GM12878 (cell line): ENCODE data around the gene BBOF1. TPM values are rescaled to one million over a fixed set of nuclear protein-coding genes. Genes with fewer than 3 reads are reported as not detected.

Experiments used
- ATAC-seq: fragments of 200-7000 bp; cut with Tn5 transposase; 3 replicates; pipeline ENCODE4 v1.9.1; 2020; ENCODE audit warnings: mild to moderate bottlenecking, moderate library complexity
- BruUV-seq: library from RNA; stranded (reverse); fragments of 400-500 nt; replicated peaks from 2 replicates; lab custom pipeline; 2021; lab: Mats Ljungman, UMichigan
- CTCF ChIA-PET: fragments of 300-600 bp; sonication (Branson Sonifier 250); formaldehyde crosslinking; extraction: SDS; loops from one replicate; lab custom pipeline; 2021; ENCODE audit warnings: inconsistent platforms; lab: Yijun Ruan, JAX
- POLR2A ChIA-PET: fragments of 350-600 bp; formaldehyde crosslinking; extraction: SDS; loops from one replicate; lab custom pipeline; 2021; ENCODE audit warnings: inconsistent platforms; lab: Charles Lee
- RAD21 ChIA-PET: fragments of 300-600 bp; sonication (Branson Sonifier 250); formaldehyde crosslinking; loops from one replicate; lab custom pipeline; 2023; ENCODE audit warnings: antibody characterized with exemption; ENCODE audit not compliant: unreplicated experiment; lab: Charles Lee
- SMC1A ChIA-PET: fragments of 300-600 bp; sonication (Branson Sonifier 250); formaldehyde crosslinking; loops from one replicate; lab custom pipeline; 2023; ENCODE audit not compliant: unreplicated experiment, uncharacterized antibody; lab: Charles Lee
- DNase-seq: peaks from one replicate; pipeline ENCODE4 v3.0.0-alpha.2; 2011; ENCODE audit warnings: low read depth, low spot score
- FAIRE-seq: peaks from 3 replicates; lab custom pipeline; 2011; peaks lifted over from hg19 to GRCh38; lab: Jason Lieb, UNC
- H2AFZ ChIP-seq: 2 replicates; pipeline ENCODE4 v1.6.0; 2011; ENCODE audit warnings: low read depth, low read length, control low read depth; ENCODE audit not compliant: control insufficient read depth
- H3K27ac ChIP-seq: 2 replicates; pipeline ENCODE4 v1.5.1; 2011; ENCODE audit warnings: control low read depth; ENCODE audit not compliant: control insufficient read depth, insufficient read depth
- H3K27me3 ChIP-seq, 2 experiments: replicated peaks in 1 of 2; 2 replicates each; pipeline versions ENCODE4 v1.6.0 to v1.6.1; 2011; ENCODE audit warnings: low read length in 1 of 2; ENCODE audit not compliant: control insufficient read depth in 2 of 2, insufficient read depth in 2 of 2
- H3K36me3 ChIP-seq, 2 experiments: 2 replicates each; pipeline ENCODE4 v1.5.1; 2011; ENCODE audit warnings: low read length in 1 of 2; ENCODE audit not compliant: control insufficient read depth in 2 of 2, insufficient read depth in 2 of 2
- H3K4me1 ChIP-seq: 2 replicates; pipeline ENCODE4 v1.6.1; 2011; ENCODE audit warnings: mild to moderate bottlenecking, low read length, moderate library complexity, mixed read lengths; ENCODE audit not compliant: control insufficient read depth, insufficient read depth
- H3K4me2 ChIP-seq: 2 replicates; pipeline ENCODE4 v1.6.0; 2011; ENCODE audit warnings: control low read depth; ENCODE audit not compliant: control insufficient read depth, insufficient read depth
- H3K4me3 ChIP-seq: fragments of 200-600 bp; sonication (generic); 2 replicates; pipeline ENCODE4 v1.5.1; 2016
- H3K79me2 ChIP-seq: 2 replicates; pipeline ENCODE4 v1.6.0; 2011; ENCODE audit warnings: low read length; ENCODE audit not compliant: control insufficient read depth, insufficient read depth
- H3K9ac ChIP-seq: 2 replicates; pipeline ENCODE4 v1.8.0; 2011; ENCODE audit warnings: low read length, control low read depth, mixed read lengths; ENCODE audit not compliant: control insufficient read depth, insufficient read depth
- H3K9me3 ChIP-seq: replicated peaks from 3 replicates; pipeline ENCODE4 v1.5.1; 2011; ENCODE audit warnings: mild to moderate bottlenecking, low read length; ENCODE audit not compliant: control insufficient read depth, insufficient read depth
- H4K20me1 ChIP-seq: 2 replicates; pipeline ENCODE4 v1.6.0; 2011; ENCODE audit not compliant: control insufficient read depth, insufficient read depth
- ATF3 ChIP-seq: IDR thresholded peaks from 2 replicates; pipeline ENCODE4 v1.6.1; 2011; ENCODE audit warnings: low read depth, mild to moderate bottlenecking, low read length, moderate library complexity, borderline replicate concordance; ENCODE audit errors: extremely low read depth
- BCL11A ChIP-seq: IDR thresholded peaks from 2 replicates; pipeline ENCODE4 v1.6.1; 2011; ENCODE audit warnings: low read depth, low read length
- CTCF ChIP-seq, 3 experiments: IDR thresholded peaks in 2 of 3; conservative IDR thresholded peaks in 1 of 3; 2 replicates each; pipeline ENCODE4 v1.5.1; 2011; ENCODE audit warnings: low read depth in 3 of 3, low read length in 3 of 3, mild to moderate bottlenecking in 3 of 3, control low read depth in 2 of 3, moderate library complexity in 2 of 3, inconsistent platforms in 1 of 3, mixed read lengths in 1 of 3; ENCODE audit not compliant: control insufficient read depth in 2 of 3, insufficient read depth in 1 of 3; ENCODE audit errors: extremely low read depth in 1 of 3
- FOS ChIP-seq: IDR thresholded peaks from 3 replicates; pipeline ENCODE4 v1.6.1; 2011; ENCODE audit warnings: borderline replicate concordance; ENCODE audit not compliant: insufficient read length; ENCODE audit errors: extremely low read depth
- GABPA ChIP-seq: IDR thresholded peaks from 2 replicates; pipeline ENCODE4 v1.6.1; 2014; ENCODE audit warnings: antibody characterized with exemption, low read depth, mild to moderate bottlenecking, inconsistent platforms
- HDGF ChIP-seq: fragments of 450-650 bp; IDR thresholded peaks from 2 replicates; pipeline ENCODE4 v1.6.1; 2016; ENCODE audit warnings: antibody characterized with exemption
- IRF4 ChIP-seq: IDR thresholded peaks from 2 replicates; pipeline ENCODE4 v1.6.1; 2011; ENCODE audit warnings: low read depth, low read length
- NR2C2 ChIP-seq: IDR thresholded peaks from 2 replicates; pipeline ENCODE4 v1.6.1; 2011; ENCODE audit warnings: borderline replicate concordance, low read depth; ENCODE audit not compliant: control insufficient read depth, insufficient read length
- NR2F1 ChIP-seq: fragments of 450-650 bp; conservative IDR thresholded peaks from 2 replicates; pipeline ENCODE4 v1.6.1; 2017; ENCODE audit warnings: mild to moderate bottlenecking
- PAX5 ChIP-seq: IDR thresholded peaks from 2 replicates; pipeline ENCODE4 v1.6.1; 2011; ENCODE audit warnings: low read depth, low read length, borderline replicate concordance
- TCF12 ChIP-seq: IDR thresholded peaks from 2 replicates; pipeline ENCODE4 v1.6.1; 2011; ENCODE audit warnings: low read depth, mild to moderate bottlenecking, low read length
- TCF3 ChIP-seq: IDR thresholded peaks from 2 replicates; pipeline ENCODE4 v1.6.1; 2012; ENCODE audit warnings: low read depth, mild to moderate bottlenecking, low read length, borderline replicate concordance; ENCODE audit not compliant: insufficient read depth
- WGBS: methylation state at CpG from one replicate; pipeline ENCODE4 v1.1.6; 2016; ENCODE audit warnings: low lambda C conversion rate; ENCODE audit not compliant: insufficient replicate concordance, insufficient coverage; ENCODE audit errors: missing lambda C conversion rate; 5-methylcytosine and 5-hydroxymethylcytosine counted together
- in situ Hi-C: fragments of 300-500 bp; cut with MboI; formaldehyde crosslinking; loops from 9 replicates; pipeline ENCODE4 v1.14.3; 2018; ENCODE audit warnings: mixed read lengths
- intact Hi-C: fragments of 100-400 bp; cut with micrococcal nuclease; formaldehyde crosslinking; loops from one replicate; pipeline ENCODE4 v1.14.2; 2022; ENCODE audit not compliant: unreplicated experiment
- polyA plus RNA-seq, 11 experiments: library from polyadenylated mRNA; depleted of rRNA in 4 of 11; unstranded in 6 of 11; stranded (reverse) in 5 of 11; fragments of >200 nt; fragmentation: Nextera tagmentation in 4 of 11; fragmentation: Illumina TruSeq in 1 of 11; extraction: Ambion mirVana in 4 of 11; extraction: Trizol in 1 of 11; gene quantifications; 1 replicate in 1 of 11; 2 replicates in 10 of 11; pipeline versions ENCODE4 v1.2.1 to v1.2.3, GENCODE V29; 2011 to 2016; ENCODE audit warnings: inconsistent platforms in 2 of 11, missing spikeins in 2 of 11, low read depth in 1 of 11
- total RNA-seq, 4 experiments: library from RNA; depleted of rRNA in 3 of 4; stranded (reverse); fragments of >200 nt in 3 of 4; fragmentation: Illumina TruSeq in 1 of 4; extraction: Trizol in 1 of 4; gene quantifications; 2 replicates each; pipeline versions ENCODE4 v1.2.1 to v1.2.3, GENCODE V29; 2013 to 2021
- TF ChIP-seq, protein P1 (sequence below): IDR thresholded peaks from 2 replicates; pipeline ENCODE4 v1.6.1; 2012; ENCODE audit warnings: low read depth, low read length, improper control_type of control experiment
- TF ChIP-seq, protein P2 (sequence below): IDR thresholded peaks from 2 replicates; pipeline ENCODE4 v1.6.1; 2011; ENCODE audit warnings: low read depth, low read length, improper control_type of control experiment, borderline replicate concordance
- TF ChIP-seq, protein P3 (sequence below): fragments of 450-650 bp; IDR thresholded peaks from 2 replicates; pipeline ENCODE4 v1.6.1; 2016; ENCODE audit warnings: mild to moderate bottlenecking
- TF ChIP-seq, protein P4 (sequence below): fragments of 450-650 bp; IDR thresholded peaks from 2 replicates; pipeline ENCODE4 v1.6.1; 2014; ENCODE audit warnings: mild to moderate bottlenecking
- TF ChIP-seq, protein P5 (sequence below): IDR thresholded peaks from 2 replicates; pipeline ENCODE4 v1.6.1; 2012; ENCODE audit warnings: low read depth, low read length, improper control_type of control experiment

The BBOF1 gene
- total and polyA plus RNA-seq, 10 of the 15 experiments (the other 5 are each of a cell fraction or from before 2014, with no cell fraction given): 0.50 to 2.6 (median 0.79) TPM

DNA sequence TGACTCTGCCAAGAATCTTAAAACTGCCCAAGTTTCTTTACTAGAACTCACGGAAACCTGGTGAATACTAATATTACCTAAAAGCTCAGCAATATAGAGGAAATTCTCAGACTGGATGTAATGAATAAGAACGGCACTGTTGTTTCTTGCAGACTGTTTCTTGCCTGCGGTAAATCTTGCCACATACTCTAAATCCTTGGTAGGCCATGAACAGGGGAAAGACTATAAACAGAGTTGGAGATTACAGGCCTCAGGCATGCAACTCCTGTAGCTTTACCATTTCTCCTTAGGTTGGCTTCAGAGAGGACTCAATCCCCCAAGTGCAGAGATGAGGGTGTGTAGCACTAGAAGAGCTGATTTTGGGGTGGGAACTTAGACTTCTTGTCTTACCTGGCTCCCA, 64.0 kb downstream of the BBOF1 start:
- Histone ChIP-seq H3K4me2 (peak overlapping the region; percentile 97), H2AFZ (no peak overlapping the region), H3K79me2 (peaks cover 28% of the 10 kb centered on the region), H3K4me1 (peaks cover 4% of the 10 kb centered on the region), H3K27ac (no peak overlapping the region), H3K9ac (no peak overlapping the region), H3K9me3 (no peaks in the 10 kb centered on the region), H3K4me3 (peak overlapping the region; percentile 84), H3K36me3 (no peaks in the 10 kb centered on the region; a peak in 1 of 4 replicates), H4K20me1 (no peaks in the 10 kb centered on the region)
- POLR2A ChIA-PET: no interaction called here
- SMC1A ChIA-PET: interaction anchor here (0.7 to 1.6 kb wide), 3 partner anchors 10 to 17 kb away, joined by 3 to 4 read pairs (median 3); no protein-coding TSS in a partner anchor
- intact Hi-C loops: no loop called here
- CTCF ChIA-PET: no interaction called here
- no TSS peak for BruUV-seq
- FAIRE-seq (no peak), DNase-seq (no peak)
- WGBS: 95% methylated on average over 3 of the region's 3 CpGs
- RAD21 ChIA-PET: no interaction called here
- TF ChIP-seq, protein P1, sequence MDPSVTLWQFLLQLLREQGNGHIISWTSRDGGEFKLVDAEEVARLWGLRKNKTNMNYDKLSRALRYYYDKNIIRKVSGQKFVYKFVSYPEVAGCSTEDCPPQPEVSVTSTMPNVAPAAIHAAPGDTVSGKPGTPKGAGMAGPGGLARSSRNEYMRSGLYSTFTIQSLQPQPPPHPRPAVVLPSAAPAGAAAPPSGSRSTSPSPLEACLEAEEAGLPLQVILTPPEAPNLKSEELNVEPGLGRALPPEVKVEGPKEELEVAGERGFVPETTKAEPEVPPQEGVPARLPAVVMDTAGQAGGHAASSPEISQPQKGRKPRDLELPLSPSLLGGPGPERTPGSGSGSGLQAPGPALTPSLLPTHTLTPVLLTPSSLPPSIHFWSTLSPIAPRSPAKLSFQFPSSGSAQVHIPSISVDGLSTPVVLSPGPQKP: no peak
- TF ChIP-seq, protein P2, sequence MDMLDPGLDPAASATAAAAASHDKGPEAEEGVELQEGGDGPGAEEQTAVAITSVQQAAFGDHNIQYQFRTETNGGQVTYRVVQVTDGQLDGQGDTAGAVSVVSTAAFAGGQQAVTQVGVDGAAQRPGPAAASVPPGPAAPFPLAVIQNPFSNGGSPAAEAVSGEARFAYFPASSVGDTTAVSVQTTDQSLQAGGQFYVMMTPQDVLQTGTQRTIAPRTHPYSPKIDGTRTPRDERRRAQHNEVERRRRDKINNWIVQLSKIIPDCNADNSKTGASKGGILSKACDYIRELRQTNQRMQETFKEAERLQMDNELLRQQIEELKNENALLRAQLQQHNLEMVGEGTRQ: no peak
- TF ChIP-seq, protein P3, sequence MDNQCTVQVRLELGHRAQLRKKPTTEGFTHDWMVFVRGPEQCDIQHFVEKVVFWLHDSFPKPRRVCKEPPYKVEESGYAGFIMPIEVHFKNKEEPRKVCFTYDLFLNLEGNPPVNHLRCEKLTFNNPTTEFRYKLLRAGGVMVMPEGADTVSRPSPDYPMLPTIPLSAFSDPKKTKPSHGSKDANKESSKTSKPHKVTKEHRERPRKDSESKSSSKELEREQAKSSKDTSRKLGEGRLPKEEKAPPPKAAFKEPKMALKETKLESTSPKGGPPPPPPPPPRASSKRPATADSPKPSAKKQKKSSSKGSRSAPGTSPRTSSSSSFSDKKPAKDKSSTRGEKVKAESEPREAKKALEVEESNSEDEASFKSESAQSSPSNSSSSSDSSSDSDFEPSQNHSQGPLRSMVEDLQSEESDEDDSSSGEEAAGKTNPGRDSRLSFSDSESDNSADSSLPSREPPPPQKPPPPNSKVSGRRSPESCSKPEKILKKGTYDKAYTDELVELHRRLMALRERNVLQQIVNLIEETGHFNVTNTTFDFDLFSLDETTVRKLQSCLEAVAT: no peak
- TF ChIP-seq PAX5 (no peak), FOS (no peak), IRF4 (no peak), TCF12 (no peak), NR2C2 (no peak), CTCF (IDR thresholded peaks at IDR 0.05 in 2 of 3, conservative IDR thresholded peaks at IDR 0.05 in 1 of 3; ENCODE audit: control insufficient read depth in 2 of 3, extremely low read depth in 1 of 3, insufficient read depth in 1 of 3, low read depth in 3 of 3, low read length in 3 of 3) (no peak), NR2F1 (no peak), TCF3 (no peak), GABPA (no peak), BCL11A (no peak), HDGF (no peak), ATF3 (no peak)
- TF ChIP-seq, protein P4, sequence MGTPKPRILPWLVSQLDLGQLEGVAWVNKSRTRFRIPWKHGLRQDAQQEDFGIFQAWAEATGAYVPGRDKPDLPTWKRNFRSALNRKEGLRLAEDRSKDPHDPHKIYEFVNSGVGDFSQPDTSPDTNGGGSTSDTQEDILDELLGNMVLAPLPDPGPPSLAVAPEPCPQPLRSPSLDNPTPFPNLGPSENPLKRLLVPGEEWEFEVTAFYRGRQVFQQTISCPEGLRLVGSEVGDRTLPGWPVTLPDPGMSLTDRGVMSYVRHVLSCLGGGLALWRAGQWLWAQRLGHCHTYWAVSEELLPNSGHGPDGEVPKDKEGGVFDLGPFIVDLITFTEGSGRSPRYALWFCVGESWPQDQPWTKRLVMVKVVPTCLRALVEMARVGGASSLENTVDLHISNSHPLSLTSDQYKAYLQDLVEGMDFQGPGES: no peak
- TF ChIP-seq, protein P5, sequence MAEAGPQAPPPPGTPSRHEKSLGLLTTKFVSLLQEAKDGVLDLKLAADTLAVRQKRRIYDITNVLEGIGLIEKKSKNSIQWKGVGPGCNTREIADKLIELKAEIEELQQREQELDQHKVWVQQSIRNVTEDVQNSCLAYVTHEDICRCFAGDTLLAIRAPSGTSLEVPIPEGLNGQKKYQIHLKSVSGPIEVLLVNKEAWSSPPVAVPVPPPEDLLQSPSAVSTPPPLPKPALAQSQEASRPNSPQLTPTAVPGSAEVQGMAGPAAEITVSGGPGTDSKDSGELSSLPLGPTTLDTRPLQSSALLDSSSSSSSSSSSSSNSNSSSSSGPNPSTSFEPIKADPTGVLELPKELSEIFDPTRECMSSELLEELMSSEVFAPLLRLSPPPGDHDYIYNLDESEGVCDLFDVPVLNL: no peak
- TF ChIP-seq, all 136 proteins: peak for 0
- in situ Hi-C loops: no loop called here
- no peaks in the 10 kb centered on the region for H3K27me3 ChIP-seq
- ATAC-seq: no peak
